NOMO-1 treated with dmso at 0.1 percent for 144 hours (cell line): Measurements from ENCODE around the gene SIX1.

Experiments
- DNase-seq: peaks from one replicate; lab custom pipeline; 2025; ENCODE audit not compliant: unreplicated experiment; lab: John Stamatoyannopoulos, UW

Gene SIX1

DNA sequence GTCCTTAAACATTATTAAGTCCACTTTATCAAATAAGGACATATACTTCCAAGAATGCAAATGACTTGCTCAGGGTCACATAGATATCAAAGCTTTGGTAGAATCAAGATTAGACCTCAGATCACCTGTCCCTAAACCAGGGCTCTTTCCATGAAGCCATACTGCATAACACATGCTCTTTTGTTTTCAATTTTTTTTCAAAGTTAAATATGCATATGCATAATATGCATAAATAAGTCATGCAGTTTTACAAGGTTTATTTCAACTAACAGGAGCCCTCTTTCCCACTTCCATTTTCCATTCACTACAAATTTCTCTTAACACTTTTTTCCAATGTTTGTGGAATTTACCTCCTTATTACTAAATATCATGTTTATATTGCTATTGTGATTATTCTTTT, 53.1 kb downstream of the SIX1 start:
- DNase-seq: no peak

DNA sequence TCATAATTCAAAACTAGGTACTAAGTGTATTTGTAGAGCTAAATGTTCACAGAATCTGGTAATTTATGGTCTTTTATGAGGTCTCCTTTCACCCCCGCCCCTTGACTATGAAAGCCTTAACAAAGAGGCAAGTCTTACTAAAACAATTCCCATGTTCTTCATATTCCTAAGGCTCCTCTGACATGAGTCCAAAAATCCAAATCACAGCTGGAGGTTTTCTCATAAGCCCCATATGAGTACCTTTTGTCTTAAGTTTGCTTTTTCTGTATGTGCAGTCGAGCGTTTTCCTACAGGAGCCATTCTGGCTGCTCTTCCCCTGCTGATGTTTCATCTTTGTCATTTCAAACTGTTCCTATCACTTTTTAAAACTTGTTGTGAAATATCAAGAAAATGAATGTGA, 55.2 kb downstream of the SIX1 start:
- no peak for DNase-seq
